Esophagus muscularis mucosa (tissue), 4 donors: Measurements from ENCODE around the gene TF. TPM values are rescaled to one million over a fixed set of nuclear protein-coding genes. Genes with fewer than 3 reads are reported as not detected.

Experiments
- DNase-seq: peaks from one replicate; pipeline ENCODE4 v3.0.0-alpha.2; 2017; ENCODE audit errors: extremely low spot score
- H3K27ac ChIP-seq, 4 donors: fragments of 200-600 bp; sonication (generic); replicated peaks in 1 of 4; 1 replicate in 3 of 4; 2 replicates in 1 of 4; pipeline ENCODE4 v1.5.1; 2016 to 2019; ENCODE audit warnings: mild to moderate bottlenecking in 1 of 4
- H3K27me3 ChIP-seq, 4 donors: fragments of 200-600 bp; sonication (generic); one replicate each; pipeline versions ENCODE4 v1.5.1 to v1.6.0; 2016 to 2019
- H3K36me3 ChIP-seq, 4 donors: fragments of 200-600 bp; sonication (generic); one replicate each; pipeline ENCODE4 v1.5.1; 2016 to 2019
- H3K4me1 ChIP-seq, 4 donors: fragments of 200-600 bp; sonication (generic); one replicate each; pipeline ENCODE4 v1.5.1; 2016 to 2019
- H3K4me3 ChIP-seq, 4 donors: fragments of 200-600 bp; sonication (generic); 1 replicate in 2 of 4; 2 replicates in 2 of 4; pipeline ENCODE4 v1.5.1; 2016 to 2019; ENCODE audit warnings: mild to moderate bottlenecking in 4 of 4, moderate library complexity in 1 of 4
- H3K9me3 ChIP-seq, 4 donors: fragments of 200-600 bp; sonication (generic); 1 replicate in 3 of 4; 2 replicates in 1 of 4; pipeline ENCODE4 v1.5.1; 2016 to 2019
- CTCF ChIP-seq, 3 experiments: fragments of 200-600 bp in 2 of 3; fragments of 450-650 bp in 1 of 3; sonication (generic) in 2 of 3; IDR thresholded peaks; one replicate each; pipeline ENCODE4 v1.5.1; 2017 to 2019; ENCODE audit warnings: antibody characterized with exemption in 3 of 3, mild to moderate bottlenecking in 2 of 3, moderate library complexity in 1 of 3
- EP300 ChIP-seq: sonication (generic); formaldehyde crosslinking; IDR thresholded peaks from one replicate; pipeline ENCODE4 v1.6.1; 2017; ENCODE audit warnings: antibody characterized with exemption
- POLR2A ChIP-seq: fragments of 450-650 bp; IDR thresholded peaks from one replicate; pipeline ENCODE4 v1.6.1; 2017; ENCODE audit warnings: antibody characterized with exemption, moderate library complexity, mild to moderate bottlenecking, low read depth
- POLR2AphosphoS5 ChIP-seq, 2 donors: sonication (generic); formaldehyde crosslinking; IDR thresholded peaks; one replicate each; pipeline ENCODE4 v1.6.1; 2017; ENCODE audit warnings: antibody characterized with exemption in 2 of 2
- WGBS: methylation state at CpG from one replicate; pipeline ENCODE4 v1.1.5; 2018; 5-methylcytosine and 5-hydroxymethylcytosine counted together
- intact Hi-C: fragments of 100-400 bp; cut with DNase I; formaldehyde crosslinking; loops from one replicate; pipeline ENCODE4 v1.15.1; 2023
- total RNA-seq, 4 donors: library from RNA; depleted of rRNA; stranded (reverse); fragments of >200 nt; gene quantifications; one replicate each; pipeline versions ENCODE4 v1.1.0 to v1.2.1, GENCODE V29; 2016

The TF gene
- total RNA-seq, 4 donors from 2014 or later = under 0.01 to 3.1 (median 0.28) TPM

DNA sequence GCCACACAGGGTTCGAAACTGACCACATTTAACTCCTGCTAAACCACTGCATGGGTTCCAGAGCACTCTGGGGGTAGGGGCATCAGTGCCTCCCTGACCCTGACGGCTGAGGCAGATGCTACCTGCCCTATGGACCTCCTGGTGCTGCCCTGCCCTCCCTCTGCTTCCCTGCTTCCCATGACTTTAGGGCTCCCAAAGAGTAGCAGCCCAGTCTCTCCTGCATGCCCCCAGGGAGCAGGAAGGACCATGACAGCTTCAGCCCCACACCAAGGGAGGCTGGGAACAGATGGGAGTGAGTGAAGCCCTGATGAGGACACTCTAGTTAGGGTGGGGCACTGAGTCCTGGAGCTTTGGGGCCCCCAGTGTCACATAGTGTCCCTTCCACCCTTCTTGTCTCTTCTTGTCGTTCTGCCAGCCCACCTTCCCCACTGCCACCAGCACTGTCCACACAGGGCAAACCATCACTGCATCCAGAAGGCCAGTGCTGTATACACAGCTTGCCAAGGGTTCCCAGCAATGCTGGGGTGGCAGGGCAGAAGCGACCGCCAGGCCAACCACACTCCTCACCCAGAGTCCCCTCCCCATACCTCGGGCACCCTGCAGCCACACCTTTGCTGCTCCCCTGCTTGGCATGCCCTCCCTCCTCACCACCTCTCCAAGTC is 90.4 kb downstream of the TF start:
- Histone ChIP-seq H3K4me1 (no peaks in the 10 kb centered on the region), H3K27me3 (no peaks in the 10 kb centered on the region), H3K27ac (no peak overlapping the region), H3K4me3 (no peak overlapping the region), H3K36me3 (peaks cover 0 to 86% (median 59%) of the 10 kb centered on the region in 4 donors), H3K9me3 (no peaks in the 10 kb centered on the region)
- intact Hi-C loops = no loop called here
- TF ChIP-seq EP300 (no peak), POLR2AphosphoS5 (IDR thresholded peaks at IDR 0.05) (no peak), POLR2A (no peak), CTCF (IDR thresholded peaks at IDR 0.05) (no peak)
- WGBS = 88% methylated on average over 6 of the region's 6 CpGs
- no peak for DNase-seq

- intact Hi-C loops = no loop called here
- Histone ChIP-seq H3K9me3 (no peaks in the 10 kb centered on the region), H3K36me3 (peaks cover 0 to 75% (median 53%) of the 10 kb centered on the region in 4 donors), H3K27ac (no peak overlapping the region), H3K27me3 (no peaks in the 10 kb centered on the region), H3K4me1 (no peaks in the 10 kb centered on the region), H3K4me3 (no peak overlapping the region)
- DNase-seq = no peak
- WGBS = 91% methylated on average over 20 of the region's 22 CpGs
- TF ChIP-seq POLR2AphosphoS5 (IDR thresholded peaks at IDR 0.05) (no peak), POLR2A (no peak), CTCF (IDR thresholded peaks at IDR 0.05) (no peak), EP300 (no peak)
Measured at GRCh38 chr3:133837487-133838295, 91.5 kb downstream of the TF start.

DNA sequence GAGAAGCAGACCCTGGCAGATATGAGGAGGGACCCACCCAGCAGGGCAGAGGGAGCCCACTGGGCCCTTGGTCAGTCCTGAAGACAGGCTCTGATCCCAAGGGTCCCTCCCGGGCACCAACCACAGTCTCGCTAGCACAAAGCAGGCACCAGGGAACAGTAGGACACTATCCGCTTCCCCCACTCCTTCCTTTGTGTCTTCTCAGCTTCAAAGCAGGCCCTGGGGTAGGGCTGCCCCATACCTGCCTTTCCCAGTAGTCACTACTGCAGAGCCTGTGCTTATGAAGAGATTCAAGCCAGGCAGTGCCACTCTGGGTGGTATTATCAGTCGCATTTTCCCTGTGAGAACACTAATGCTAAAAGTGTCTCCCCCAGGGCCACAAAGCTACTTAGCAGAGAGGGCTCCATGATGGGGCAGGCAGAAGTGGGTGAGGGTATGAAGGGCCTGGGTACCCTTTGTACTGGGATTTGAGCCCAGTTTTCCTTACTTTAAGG is 92.2 kb downstream of the TF start:
- DNase-seq = no peak
- TF ChIP-seq EP300 (no peak), POLR2AphosphoS5 (IDR thresholded peaks at IDR 0.05) (no peak), CTCF (IDR thresholded peaks at IDR 0.05) (no peak), POLR2A (no peak)
- Histone ChIP-seq H3K27ac (no peak overlapping the region), H3K9me3 (no peaks in the 10 kb centered on the region), H3K36me3 (peaks cover 0 to 68% (median 50%) of the 10 kb centered on the region in 4 donors), H3K4me3 (no peak overlapping the region), H3K27me3 (no peaks in the 10 kb centered on the region), H3K4me1 (no peaks in the 10 kb centered on the region)
- 94% methylated on average over 4 of the region's 4 CpGs for WGBS
- intact Hi-C loops = no loop called here

GRCh38 chr3:133838916-133839800 is 93.0 kb downstream of the TF start:
- Histone ChIP-seq H3K27ac (no peak overlapping the region), H3K4me1 (no peaks in the 10 kb centered on the region), H3K9me3 (no peaks in the 10 kb centered on the region), H3K4me3 (no peak overlapping the region), H3K36me3 (peaks cover 0 to 60% (median 43%) of the 10 kb centered on the region in 4 donors), H3K27me3 (no peaks in the 10 kb centered on the region)
- intact Hi-C loops = no loop called here
- TF ChIP-seq POLR2A = no peak
- no peak for TF ChIP-seq EP300
- TF ChIP-seq CTCF (IDR thresholded peaks at IDR 0.05) = no peak
- TF ChIP-seq POLR2AphosphoS5 (IDR thresholded peaks at IDR 0.05) = no peak
- DNase-seq = no peak
- WGBS = 86% methylated on average over 6 of the region's 12 CpGs
